ENCODE data around the gene POLR1A.

Gene POLR1A

GRCh38 chr2:85976106-85976920 is 129.4 kb downstream of the POLR1A start (continued):
- no peak for TF ChIP-seq CSRNP3 (CRISPR knock-in tag; IDR thresholded peaks at IDR 0.05)

- ATAC-seq, result no peak
- TF ChIP-seq RARB (CRISPR knock-in tag; IDR thresholded peaks at IDR 0.05), result no peak
- no peak for TF ChIP-seq ZFP30 (CRISPR knock-in tag; IDR thresholded peaks at IDR 0.05)
- TF ChIP-seq ZNF70 (CRISPR knock-in tag; IDR thresholded peaks at IDR 0.05), result no peak
- no peak for TF ChIP-seq TOX (CRISPR knock-in tag; IDR thresholded peaks at IDR 0.05; ENCODE audit: borderline replicate concordance)
- no peak for TF ChIP-seq ZNF565 (CRISPR knock-in tag; conservative IDR thresholded peaks at IDR 0.05; ENCODE audit: low read depth)
Observed at GRCh38 chr2:85975581-85975980, 130.1 kb downstream of the POLR1A start.

- TF ChIP-seq RARB (CRISPR knock-in tag; IDR thresholded peaks at IDR 0.05) (no peak), ZC3H10 (CRISPR knock-in tag; IDR thresholded peaks at IDR 0.05) (no peak), BACH2 (CRISPR knock-in tag; IDR thresholded peaks at IDR 0.05; ENCODE audit: borderline replicate concordance) (no peak), ESRRG (CRISPR knock-in tag; IDR thresholded peaks at IDR 0.05) (no peak), CREB5 (CRISPR knock-in tag; IDR thresholded peaks at IDR 0.05; ENCODE audit: low read depth) (no peak), POU6F1 (CRISPR knock-in tag; IDR thresholded peaks at IDR 0.05; ENCODE audit: borderline replicate concordance, low read depth) (no peak), ZNF8 (CRISPR knock-in tag; IDR thresholded peaks at IDR 0.05) (no peak), ZNF565 (CRISPR knock-in tag; conservative IDR thresholded peaks at IDR 0.05; ENCODE audit: low read depth) (no peak), OSR1 (CRISPR knock-in tag; IDR thresholded peaks at IDR 0.05) (no peak), ZFP3 (CRISPR knock-in tag; IDR thresholded peaks at IDR 0.05) (no peak), SNAI2 (CRISPR knock-in tag; IDR thresholded peaks at IDR 0.05) (no peak), TSHZ2 (CRISPR knock-in tag; IDR thresholded peaks at IDR 0.05) (no peak), TCF4 (CRISPR knock-in tag; IDR thresholded peaks at IDR 0.05; ENCODE audit: borderline replicate concordance) (no peak)
- ATAC-seq, result no peak
Observed at GRCh38 chr2:85974390-85974789, 131.3 kb downstream of the POLR1A start.

GRCh38 chr2:85972355-85972754 is 133.3 kb downstream of the POLR1A start:
- TF ChIP-seq RARB (CRISPR knock-in tag; IDR thresholded peaks at IDR 0.05) (no peak), ZFP30 (CRISPR knock-in tag; IDR thresholded peaks at IDR 0.05) (no peak), CSRNP3 (CRISPR knock-in tag; IDR thresholded peaks at IDR 0.05) (no peak), CSDC2 (CRISPR knock-in tag; IDR thresholded peaks at IDR 0.05) (no peak), ESRRG (CRISPR knock-in tag; IDR thresholded peaks at IDR 0.05) (no peak), ZNF70 (CRISPR knock-in tag; IDR thresholded peaks at IDR 0.05) (no peak), POU6F1 (CRISPR knock-in tag; IDR thresholded peaks at IDR 0.05; ENCODE audit: borderline replicate concordance, low read depth) (no peak), BACH2 (CRISPR knock-in tag; IDR thresholded peaks at IDR 0.05; ENCODE audit: borderline replicate concordance) (no peak), CREB5 (CRISPR knock-in tag; IDR thresholded peaks at IDR 0.05; ENCODE audit: low read depth) (no peak), TOX (CRISPR knock-in tag; IDR thresholded peaks at IDR 0.05; ENCODE audit: borderline replicate concordance) (no peak), PATZ1 (CRISPR knock-in tag; IDR thresholded peaks at IDR 0.05; ENCODE audit: borderline replicate concordance) (no peak), ZNF8 (CRISPR knock-in tag; IDR thresholded peaks at IDR 0.05) (no peak)
- no peak for ATAC-seq

Data from SK-N-SH treated with all-trans-retinoic acid at 6 μM for 48 hours (cell line).